D721Med (cell line): Measurements from ENCODE around the gene RABAC1.

Experiments
- DNase-seq: peaks from one replicate; pipeline ENCODE4 v3.0.0; 2011; ENCODE audit warnings: low spot score; ENCODE audit not compliant: insufficient read length
- FAIRE-seq: peaks from 2 replicates; lab custom pipeline; 2011; peaks lifted over from hg19 to GRCh38; lab: Jason Lieb, UNC
- TF ChIP-seq, protein P1 (sequence below): IDR thresholded peaks from 2 replicates; pipeline ENCODE4 v1.5.1; 2012; ENCODE audit warnings: mild to moderate bottlenecking, control low read depth; ENCODE audit not compliant: insufficient read depth; ENCODE audit errors: missing control alignments

Gene RABAC1

DNA sequence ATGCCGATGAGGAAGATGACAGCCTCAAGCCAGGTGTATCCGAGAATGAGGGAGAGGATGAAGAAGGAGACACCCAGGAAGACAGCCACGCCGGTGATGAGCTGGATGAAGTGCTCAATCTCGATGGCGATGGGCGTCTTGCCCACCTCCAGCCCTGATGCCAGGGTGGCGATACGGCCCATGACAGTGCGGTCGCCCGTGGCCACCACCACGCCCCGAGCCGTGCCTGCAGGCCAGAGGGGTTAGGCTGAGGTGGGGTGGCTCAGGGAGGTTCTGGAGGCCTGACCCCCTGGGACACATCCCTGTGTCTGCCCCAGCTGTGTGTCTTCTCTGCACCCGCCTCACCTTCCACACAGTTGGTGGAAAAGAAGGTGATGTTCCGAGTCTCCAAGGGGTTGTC is 25.8 kb upstream of the RABAC1 start:
- DNase-seq = no peak
- TF ChIP-seq, protein P1, sequence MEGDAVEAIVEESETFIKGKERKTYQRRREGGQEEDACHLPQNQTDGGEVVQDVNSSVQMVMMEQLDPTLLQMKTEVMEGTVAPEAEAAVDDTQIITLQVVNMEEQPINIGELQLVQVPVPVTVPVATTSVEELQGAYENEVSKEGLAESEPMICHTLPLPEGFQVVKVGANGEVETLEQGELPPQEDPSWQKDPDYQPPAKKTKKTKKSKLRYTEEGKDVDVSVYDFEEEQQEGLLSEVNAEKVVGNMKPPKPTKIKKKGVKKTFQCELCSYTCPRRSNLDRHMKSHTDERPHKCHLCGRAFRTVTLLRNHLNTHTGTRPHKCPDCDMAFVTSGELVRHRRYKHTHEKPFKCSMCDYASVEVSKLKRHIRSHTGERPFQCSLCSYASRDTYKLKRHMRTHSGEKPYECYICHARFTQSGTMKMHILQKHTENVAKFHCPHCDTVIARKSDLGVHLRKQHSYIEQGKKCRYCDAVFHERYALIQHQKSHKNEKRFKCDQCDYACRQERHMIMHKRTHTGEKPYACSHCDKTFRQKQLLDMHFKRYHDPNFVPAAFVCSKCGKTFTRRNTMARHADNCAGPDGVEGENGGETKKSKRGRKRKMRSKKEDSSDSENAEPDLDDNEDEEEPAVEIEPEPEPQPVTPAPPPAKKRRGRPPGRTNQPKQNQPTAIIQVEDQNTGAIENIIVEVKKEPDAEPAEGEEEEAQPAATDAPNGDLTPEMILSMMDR = no peak
- FAIRE-seq = no peak

DNA sequence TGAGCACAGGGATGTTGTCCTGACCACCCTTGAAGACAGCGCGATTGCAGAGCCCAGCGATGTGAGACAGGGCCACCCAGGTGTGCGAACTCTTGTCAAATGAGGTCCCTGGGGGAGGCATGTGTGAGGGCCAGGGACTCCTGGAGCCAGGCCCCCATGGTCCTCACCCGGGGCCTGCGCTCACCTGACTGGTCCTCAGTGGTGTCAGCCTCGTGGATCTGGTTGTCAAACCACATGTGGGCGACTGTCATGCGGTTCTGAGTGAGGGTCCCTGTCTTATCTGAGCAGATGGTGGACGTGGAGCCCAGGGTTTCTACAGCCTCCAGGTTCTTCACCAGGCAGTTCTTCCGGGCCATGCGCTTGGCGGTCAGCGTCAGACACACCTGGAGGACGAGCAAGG is 22.6 kb upstream of the RABAC1 start:
- no peak for DNase-seq
- TF ChIP-seq, protein P1 = no peak
- FAIRE-seq = no peak

DNA sequence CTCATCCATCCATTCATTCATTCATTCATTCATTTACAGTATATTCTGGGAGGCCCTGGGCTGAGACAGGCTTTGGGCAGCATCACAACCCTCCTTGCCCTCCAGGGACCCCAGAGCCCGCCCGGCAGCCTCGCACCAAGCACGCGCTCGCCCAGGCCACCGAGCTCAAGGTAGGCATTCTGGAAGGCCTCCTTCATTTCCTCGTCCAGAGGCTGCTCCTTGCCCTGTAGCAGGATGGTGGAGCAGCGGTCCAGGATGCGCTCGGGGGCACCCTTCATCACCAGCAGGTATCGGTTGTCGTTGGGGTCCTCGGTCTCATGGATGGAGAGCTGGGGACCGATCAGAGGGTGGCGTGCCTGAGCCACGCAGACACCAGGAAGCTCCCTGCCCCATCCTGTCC is 19.3 kb upstream of the RABAC1 start:
- TF ChIP-seq, protein P1 = no peak
- no peak for DNase-seq
- no peak for FAIRE-seq

DNA sequence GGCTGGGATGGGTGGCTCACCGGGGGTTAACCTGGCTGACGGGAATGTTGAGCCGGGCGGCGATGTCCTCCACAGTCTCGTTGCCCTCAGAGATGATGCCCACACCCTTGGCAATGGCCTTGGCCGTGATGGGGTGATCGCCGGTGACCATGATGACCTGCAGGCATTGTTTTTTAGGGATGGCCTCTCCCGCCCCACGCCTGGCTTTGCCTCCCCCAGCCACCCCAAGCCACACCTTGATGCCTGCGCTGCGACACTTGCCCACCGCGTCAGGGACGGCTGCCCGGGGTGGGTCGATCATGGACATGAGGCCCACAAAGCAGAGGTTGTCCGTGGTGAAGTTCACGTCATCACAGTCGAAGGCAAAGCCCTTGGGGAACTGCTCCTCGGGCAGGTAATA is 18.8 kb upstream of the RABAC1 start:
- DNase-seq (no peak), FAIRE-seq (no peak)
- TF ChIP-seq, protein P1 = no peak

DNA sequence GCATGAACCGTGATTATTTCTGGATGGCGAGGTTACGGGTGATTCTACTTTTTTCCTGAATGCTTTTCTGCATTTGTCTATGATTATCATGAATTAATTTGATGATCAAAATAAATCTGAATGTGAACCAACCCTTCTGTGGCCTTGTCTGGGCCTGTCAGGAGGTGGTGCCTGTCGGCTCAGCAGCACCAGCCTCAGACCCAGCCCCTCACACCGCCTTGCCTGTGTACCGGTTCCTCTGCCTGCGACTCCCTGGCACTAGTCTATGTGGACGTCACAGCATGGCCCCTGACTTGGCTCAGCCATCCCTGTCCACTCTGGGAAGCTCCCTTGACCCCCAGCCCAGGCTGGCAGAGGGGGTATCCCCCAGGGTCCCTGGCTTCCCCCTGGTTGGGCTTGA is 15.5 kb upstream of the RABAC1 start:
- DNase-seq (no peak), FAIRE-seq (no peak)
- TF ChIP-seq, protein P1 = no peak

DNA sequence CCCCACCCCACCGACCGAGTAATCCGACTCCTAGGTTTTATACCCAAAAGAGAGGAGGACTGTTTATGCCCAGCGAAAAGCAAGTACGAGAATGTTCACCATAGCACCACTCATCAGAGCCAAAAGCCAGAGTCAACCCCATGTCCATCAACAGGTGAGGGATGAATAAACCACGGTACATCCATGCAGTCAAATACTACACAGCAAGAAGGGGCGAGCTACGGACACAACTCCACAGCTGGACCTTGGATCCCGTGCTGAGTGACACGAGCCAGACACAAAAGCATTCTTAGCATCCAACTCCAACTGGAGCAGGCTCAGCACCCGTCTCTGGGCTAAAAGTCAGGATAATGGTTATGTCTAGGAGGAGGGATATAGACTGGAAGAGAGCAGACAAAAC is 12.2 kb upstream of the RABAC1 start:
- FAIRE-seq (no peak), DNase-seq (no peak)
- TF ChIP-seq, protein P1 = no peak

DNA sequence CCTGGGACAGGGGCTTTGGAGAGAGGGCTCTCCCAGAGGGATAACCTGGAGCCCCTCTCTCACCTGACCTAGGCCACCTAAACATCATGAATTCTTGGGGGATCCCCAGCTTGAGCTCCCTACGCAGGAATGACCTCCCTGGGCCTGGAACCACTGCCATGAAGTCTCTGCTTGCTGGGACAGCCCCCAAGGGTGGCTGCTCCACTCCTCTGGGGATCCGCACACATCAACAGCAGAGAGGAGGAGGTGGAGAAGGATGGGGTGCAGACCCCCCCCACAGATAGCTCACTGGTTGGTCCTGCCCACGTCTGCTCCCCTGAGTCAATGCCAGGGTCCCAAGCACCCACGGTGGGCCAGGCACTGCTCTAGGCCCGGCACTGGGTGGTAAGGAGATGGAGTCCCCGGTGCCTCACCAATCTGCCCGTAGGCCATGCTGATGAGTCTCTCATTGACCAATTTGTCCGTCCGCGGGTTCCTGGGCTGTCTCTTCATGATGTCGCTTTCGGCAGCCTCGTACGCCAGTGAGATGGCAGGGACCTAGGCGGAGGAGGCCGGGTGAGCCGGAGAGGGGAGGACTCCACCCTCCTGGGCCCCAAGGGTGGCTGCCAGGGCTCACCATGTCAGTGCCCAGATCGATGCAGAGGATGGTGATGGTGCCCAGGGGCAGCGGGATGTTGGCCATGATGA is 10.8 kb upstream of the RABAC1 start:
- TF ChIP-seq, protein P1 = no peak
- DNase-seq = no peak
- no peak for FAIRE-seq
